Stimulated activated CD8-positive, alpha-beta memory T cell treated with anti-CD3 and anti-CD28 coated beads, Interleukin-7, amount 100 ng/mL, for 48 hours (primary cell): ENCODE data around the gene UACA.
"Not testable (repeated sequence)": the region's sequence is repeated elsewhere in the genome, so short reads cannot be mapped to it uniquely, and the experiment has no call there.

Experiments used
- DNase-seq, 2 donors: peaks; one replicate each; pipeline ENCODE4 v3.0.0-alpha.2; 2020; ENCODE audit warnings: low read depth in 1 of 2; ENCODE audit errors: extremely low read depth in 1 of 2

UACA gene

GRCh38 chr15:70669006-70669602, 94.3 kb downstream of the UACA start:
- no peak for DNase-seq

DNA sequence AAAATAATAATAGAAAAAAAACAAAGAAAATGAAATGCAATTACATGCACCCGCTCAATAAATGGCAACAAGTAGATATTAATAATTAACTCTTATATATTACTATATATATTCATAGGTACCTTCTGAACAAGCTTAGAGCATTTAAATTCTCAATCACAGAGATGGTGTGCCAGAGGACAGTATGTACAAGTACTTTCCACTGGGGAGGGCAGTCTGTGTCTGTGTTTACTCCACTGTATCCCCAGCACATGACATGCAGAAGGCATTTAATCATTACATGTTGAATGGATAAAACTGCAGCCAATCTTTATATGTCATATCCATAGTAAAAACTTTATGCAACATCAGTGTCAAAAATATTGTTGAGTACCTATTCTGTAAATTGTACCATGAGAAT, 97.8 kb downstream of the UACA start:
- DNase-seq = no peak

DNA sequence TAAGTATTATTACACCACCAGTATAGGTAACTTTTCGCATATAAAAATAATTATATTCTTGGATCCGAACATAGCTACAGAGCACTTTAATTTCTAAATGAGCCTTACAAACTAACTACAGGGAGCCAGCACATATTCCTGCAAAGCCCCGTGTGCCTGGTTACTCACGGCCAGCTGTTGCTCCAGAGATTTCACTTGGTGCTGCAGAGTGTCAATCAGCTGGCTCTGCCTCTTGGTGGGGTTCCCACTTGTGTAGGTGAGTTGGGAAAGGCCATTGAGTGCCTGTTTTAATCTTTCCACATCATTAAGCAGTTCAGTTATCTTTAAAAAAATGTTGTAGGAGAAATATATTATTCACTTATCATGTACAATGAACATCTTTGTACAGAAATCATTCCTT, 98.9 kb downstream of the UACA start:
- no peak for DNase-seq

DNA sequence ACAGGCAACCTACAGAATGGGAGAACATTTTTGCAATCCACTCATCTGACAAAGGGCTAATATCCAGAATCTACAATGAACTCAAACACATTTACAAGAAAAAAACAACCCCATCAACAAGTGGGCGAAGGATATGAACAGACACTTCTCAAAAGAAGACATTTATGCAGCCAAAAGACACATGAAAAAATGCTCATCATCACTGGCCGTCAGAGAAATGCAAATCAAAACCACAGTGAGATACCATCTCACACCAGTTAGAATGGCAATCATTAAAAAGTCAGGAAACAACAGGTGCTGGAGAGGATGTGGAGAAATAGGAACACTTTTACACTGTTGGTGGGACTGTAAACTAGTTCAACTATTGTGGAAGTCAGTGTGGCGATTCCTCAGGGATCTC, 100.3 kb downstream of the UACA start:
- not testable (repeated sequence) for DNase-seq

GRCh38 chr15:70659662-70660061, 103.7 kb downstream of the UACA start:
- DNase-seq = no peak

DNA sequence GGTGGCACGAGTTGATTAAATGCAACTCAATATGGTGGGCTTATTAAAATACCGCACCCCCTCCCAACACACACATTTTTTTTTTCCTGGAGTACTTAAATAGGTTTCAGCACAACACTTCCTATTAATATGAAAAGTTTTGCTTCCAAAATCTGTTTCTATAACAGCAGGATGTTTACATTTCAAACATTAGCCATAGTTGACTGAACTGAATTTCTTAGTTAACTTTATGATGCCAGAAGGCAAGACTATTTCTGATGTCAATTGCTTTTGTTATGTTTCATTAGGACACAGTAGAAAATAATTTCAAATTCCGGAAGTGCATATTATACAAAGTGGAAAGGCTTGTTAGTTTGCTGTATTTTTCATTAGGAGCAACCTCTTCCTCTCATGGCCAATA, 104.7 kb downstream of the UACA start:
- no peak for DNase-seq

GRCh38 chr15:70653426-70653825, 109.9 kb downstream of the UACA start:
- no peak for DNase-seq

- no peak for DNase-seq
These were observed 111.0 kb downstream of the UACA start for GRCh38 chr15:70652341-70652740.

- no peak for DNase-seq
These were observed 112.0 kb downstream of the UACA start for GRCh38 chr15:70651303-70651845.

DNA sequence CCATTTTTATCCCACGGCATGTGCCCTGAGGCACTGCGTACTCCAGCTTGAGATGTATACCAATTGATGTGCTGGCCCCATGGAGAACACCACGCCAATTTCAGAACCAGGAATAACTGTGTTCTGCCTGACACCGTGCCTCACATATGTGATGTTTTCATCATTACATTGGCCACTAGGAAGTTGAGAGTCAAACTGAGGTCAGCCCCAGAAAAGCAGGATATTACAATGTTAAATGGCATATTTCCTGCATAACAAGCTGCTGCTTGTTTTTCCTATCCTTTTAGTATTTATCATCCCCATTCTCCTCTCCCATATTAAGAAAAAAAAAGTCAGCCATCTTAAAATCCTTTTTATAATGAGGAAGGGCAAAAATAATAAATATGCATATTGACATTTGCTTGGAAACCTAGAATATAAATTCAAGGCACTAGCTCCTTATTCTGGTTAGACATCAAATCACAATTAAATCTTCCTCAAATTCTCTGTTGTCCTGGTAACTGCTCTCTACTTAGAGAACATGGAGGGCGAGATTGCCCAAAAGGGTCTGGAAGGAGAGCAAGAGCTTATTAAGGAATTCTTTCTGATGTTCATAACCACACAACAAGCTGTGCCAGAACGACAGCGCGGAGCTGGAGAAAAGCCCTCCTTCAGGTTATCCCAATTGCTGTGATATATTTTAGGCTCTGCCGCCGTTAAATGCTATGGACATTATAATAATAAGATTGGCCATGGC, 112.6 kb downstream of the UACA start:
- DNase-seq = no peak

GRCh38 chr15:70647396-70647795, 116.0 kb downstream of the UACA start:
- DNase-seq = no peak

DNA sequence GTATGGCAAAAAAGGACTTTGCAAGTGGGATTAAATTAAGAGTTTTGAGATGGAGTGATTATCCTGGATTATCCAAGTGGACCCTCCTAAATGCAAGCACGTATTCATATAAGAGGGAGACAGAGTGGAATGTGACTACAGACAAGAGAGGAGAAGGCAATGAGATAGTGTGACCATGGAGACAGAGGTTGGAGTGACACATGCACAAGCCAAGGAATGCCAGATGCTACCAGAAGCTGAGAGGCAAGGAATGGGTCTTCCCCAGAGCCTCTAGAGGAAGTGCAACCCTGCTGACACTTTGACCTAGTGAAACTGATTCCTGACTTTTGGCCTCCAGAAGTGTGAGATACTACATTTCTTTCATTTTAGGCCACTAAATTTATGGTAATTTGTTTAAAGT, 117.2 kb downstream of the UACA start:
- no peak for DNase-seq

DNA sequence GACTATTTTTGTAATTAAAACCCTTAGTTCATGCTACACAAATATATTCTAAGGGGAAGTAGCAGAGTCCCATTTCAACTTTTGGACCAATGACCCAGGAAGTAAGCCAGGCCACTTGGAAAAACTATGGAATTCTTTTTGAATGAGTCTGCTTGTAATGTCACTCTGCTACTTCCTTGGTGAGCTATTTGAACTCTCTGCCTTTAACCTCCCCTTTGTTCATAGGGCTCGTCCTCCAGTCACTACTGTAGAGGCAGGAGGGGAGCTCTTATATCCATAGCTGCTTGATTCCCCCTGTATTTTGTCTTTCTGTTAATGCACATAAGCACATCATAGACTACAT, 119.6 kb downstream of the UACA start:
- DNase-seq = no peak

- no peak for DNase-seq
These were observed 120.1 kb downstream of the UACA start for GRCh38 chr15:70643106-70643782.

DNA sequence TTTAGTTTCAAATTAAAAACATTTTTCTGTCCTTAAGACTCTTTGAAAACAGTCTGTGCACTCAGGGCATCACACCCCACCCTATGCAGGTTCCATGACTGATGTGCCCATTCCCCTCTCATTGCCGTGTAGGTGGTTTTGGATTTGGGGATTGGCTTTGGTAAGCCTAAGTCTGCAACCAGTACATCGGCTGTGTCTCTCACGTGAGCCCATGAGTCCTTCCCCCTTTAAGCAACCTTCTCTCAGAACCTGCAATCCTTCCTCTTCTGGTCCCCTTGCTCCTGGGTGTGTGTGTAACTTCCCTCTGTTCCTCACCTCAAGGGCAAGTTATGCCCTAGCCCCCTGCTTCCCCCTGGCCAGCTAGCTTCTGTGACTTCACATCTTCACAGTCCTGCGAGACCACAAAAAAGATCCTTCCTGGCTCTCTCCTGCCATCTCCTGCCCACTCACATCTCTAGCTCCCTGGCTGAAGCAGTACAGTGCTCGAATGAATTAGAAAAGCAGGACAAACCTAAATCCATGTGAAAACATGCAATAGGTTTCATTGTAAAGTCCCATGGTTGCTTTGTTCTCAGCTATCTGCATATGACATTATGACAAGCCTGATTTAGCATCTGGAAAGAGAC, 126.7 kb downstream of the UACA start:
- no peak for DNase-seq

DNA sequence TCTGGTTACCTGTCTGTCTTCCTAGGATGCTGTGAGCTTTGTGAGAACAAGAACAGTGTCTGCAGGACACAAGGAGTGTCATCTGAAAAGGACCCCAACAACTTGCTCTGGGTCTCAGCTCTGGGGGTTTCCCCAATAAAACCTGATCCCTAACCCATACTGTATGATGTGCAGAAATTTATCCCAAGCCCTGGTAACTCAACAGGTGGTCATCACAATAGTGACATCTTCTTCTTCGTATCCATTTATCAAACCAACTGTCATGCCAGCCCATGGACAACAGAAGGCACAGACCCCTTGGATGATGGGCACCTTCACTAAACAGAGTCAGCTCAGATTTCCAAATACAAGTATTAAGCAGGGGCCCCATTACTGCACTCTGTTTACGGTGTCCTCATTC, 127.5 kb downstream of the UACA start:
- no peak for DNase-seq

DNA sequence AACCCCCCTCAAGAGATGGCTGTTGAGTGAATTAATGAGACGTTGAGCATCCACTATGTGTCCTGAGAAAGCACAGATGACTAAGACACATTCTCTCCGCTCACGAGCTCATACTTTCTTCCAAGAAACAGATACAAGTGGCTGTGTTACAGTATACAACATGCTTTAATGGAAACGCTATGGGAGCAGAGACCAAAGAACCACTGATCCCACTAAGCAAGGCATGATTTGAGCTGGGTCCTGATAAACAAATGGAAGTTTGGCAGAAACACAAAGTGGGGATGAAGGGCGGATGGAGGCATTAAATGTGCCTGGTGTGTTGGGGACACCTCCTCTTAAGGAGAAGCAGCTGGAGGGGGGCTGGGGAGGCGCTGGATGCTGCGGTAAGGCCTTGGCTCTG, 129.4 kb downstream of the UACA start:
- no peak for DNase-seq

GRCh38 chr15:70633103-70633831, 130.1 kb downstream of the UACA start:
- DNase-seq = no peak

DNA sequence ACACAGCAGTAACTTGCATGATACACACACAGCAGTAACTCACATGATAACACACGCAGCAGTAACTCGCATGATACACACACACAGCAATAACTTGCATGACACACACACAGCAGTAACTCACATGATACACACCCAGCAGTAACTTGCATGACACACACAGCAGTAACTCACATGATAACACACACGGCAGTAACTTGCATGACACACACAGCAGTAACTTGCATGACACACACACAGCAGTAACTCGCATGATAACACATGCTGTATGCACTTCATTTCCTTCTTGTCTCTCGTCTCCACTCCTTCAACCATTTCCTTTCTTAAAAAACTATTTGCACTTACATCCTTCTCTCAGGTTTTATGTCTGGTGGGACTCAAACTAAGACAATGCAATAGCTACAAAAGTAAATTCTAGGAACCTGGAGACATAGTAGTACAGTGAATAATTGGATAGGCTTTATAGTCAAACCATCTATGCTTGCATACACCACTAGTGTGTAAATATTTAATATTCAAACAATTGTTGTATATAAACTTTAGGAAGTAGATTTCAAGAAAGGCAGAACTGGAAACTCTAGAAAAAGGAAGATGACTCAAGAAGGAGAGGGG, 130.8 kb downstream of the UACA start:
- DNase-seq = no peak

DNA sequence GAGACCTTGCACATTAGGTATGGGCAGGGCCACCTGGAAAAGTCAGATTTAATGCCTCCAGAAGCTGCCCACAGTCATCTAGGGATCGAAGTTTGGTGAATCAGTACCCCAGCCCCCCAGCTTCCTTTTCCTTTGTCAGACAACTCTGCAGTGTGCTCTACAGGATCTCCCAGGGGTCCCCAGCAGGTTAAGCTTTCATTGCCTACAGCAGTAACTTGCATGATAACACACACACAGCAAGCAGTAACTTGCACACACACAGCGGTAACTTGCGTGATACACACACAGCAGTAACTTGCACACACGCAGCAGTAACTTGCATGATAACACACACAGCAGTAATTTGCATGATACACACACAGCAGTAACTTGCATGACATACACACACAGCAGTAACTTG, 131.3 kb downstream of the UACA start:
- DNase-seq = no peak
